ENCODE results near the gene CEND1.

Gene CEND1

DNA sequence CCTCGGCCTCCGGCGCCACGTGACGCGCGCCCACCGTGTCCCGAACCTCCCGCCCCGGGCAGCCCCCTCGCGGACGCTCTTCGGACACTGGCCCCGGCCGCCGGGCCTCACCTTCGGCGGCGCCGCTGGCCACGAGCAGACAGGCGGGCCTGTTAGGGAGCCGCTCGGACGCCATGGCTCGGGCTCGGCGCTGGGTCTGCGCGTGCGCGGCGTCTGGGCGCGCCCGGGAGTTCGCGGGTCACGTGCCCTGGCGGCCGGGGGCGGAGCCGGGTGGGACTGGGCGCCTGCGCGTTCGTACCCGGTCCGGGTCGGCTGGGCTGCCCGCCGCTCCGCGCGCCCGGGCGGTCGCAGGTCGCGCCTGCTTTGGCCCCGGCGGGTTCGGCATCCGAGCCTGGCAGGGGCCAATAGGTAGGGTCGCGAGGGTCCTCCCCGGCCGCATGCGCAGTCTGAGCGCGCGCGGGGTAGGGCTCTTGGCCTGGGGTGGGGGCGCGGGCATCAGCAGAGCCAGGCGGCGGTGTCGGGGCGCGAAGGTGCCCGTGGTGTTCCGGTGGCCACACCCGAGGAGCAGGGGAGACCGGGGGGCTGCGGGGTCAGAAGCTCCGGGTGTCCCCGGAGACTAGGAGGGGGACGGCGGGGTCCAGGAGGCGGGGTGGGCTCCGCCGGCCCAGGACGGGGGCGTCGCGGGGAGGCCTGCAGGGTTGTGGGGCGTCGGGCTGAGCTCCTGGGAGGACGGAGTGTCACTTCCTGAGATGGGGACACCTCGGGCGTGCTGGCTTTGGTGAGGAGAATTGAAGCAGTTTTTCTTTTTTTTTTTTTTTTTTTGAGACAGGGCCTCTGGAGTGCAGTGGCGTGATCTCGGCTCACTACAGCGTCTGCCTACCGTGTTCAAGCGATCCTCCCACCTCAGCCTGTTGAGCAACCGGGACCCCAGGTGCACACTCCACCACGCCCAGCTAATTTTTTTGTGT, 12.3 kb downstream of the CEND1 start, which contains the start of gene GATD1:
TSS of gene GATD1 (minus strand) at position 200 of the 968 bp plus-strand sequence. CDS start at position 175, 25 bp downstream.
- peak; percentile 78 to 95 for DNase-seq

DNA sequence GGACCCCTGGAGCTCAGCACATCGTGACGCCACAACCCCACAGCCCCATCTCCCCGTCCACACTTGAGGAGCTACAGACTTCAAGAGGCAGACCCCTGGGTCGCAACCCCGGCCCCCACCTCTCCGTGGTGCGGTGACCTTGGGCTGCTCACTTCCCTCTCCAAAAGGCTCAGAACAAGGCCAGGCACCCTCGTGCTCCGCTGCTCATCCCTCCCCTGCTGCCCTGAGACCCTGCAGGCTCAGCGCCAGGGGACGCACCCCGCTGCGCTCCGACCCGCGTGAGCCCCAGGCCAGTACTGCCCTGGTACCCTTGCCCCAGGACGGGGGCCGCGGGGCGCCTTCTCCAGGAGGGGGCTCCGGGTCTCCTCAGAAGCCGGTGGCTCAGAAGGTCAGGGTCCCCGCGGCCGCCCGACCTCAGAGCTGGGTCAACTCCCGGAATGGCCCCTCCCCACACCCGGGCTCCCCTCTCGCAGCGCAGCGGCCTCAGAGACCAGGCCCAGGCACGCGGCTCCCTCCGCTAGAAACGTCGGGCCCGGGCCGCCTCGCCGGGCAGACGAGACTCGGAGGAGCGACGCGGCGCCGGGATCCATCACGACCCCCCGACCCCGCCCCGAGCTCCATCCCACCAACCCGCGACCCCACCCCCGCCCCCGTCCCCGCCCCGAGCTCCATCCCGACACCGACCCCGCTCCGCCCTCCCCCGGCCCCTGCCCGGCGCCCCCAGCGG, 13.2 kb downstream of the CEND1 start:
- DNase-seq = no peak

DNA sequence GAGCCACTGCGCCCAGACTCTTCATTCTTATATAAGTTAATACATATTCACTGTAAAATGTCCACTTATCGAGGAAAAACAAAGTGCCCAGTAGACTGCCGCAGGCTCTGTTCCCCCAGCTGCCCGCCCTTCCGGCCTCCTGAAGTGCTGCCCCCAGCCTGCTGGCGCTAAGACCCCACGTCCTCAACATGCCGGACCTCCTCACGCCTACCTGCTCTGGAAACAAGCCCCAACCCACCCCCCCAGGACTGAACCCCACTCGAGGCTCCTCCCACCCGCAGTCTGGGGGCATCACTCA, 13.7 kb downstream of the CEND1 start:
- no peak for DNase-seq

DNA sequence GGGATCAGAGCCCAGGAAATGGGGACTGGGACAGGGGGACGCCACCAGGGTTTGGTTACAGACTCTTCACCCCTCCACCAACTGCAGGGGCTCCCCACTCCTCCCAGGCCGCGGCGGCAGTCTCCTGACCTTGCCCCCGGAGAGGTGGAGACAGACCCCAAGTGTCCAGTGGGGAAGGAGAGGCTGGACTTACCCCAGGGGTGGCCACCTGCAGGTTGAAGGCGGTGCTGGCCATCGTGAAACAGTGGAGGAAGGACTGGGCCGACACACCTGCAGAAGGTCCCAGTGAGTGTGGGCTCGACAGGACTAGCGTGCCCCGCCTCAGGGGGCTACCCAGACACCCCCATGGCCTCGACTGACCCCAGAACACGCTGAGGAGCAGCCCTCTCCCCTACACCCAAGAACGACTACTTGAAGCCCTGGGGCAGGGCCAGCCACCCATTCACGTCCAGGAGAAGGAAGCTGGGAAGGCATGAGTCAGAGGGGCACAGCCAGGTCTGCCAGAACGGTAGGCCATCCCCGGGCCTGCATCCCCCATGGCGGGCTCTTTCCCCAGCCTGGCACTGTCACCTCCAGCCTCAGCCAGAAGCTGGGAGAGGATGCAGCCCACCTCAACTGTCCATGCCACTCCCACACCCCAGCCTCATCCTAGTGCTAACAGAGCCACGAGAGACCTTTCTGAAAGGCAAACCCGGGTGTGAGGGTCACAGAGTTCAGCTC, 14.9 kb downstream of the CEND1 start:
- DNase-seq = no peak

DNA sequence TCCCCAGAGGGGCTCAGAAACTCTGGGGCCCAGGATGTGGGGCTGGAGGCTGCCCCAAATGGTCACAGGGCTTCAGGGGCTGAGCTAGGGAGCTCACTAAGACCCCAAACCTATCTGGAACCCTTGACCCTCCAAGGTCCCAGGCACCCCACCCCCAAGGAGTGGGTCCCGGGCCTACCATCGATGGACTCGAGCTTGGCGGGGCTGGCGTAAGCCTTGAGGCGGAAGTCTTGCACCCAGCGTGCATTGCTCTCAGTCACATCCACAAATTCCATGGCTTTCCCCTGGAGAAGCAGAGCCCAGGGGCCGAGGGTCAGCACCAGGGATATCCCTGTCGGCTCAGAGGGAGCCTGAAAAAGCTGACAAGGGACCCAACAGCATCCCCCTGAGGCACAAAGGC, 16.1 kb downstream of the CEND1 start:
- no peak for DNase-seq

DNA sequence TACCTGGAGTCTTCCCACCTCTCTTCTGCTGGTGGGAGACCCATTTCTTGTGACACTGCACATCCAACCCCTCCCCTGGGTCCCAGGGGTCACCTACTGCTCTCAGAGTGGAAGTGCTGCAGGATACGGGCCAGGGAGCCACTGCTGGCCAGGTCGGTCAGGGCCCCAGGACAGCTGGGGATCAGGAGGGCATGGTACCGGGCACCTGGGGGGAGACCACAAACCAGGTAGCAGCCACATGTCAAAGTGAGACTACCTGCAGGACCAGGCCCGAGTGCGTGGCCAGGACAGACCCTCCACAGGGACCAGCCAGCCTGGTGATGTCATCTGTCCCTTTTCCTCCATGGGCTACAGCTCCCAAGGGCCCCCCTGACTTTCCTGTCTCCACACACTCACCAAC, 16.5 kb downstream of the CEND1 start:
- no peak for DNase-seq

DNA sequence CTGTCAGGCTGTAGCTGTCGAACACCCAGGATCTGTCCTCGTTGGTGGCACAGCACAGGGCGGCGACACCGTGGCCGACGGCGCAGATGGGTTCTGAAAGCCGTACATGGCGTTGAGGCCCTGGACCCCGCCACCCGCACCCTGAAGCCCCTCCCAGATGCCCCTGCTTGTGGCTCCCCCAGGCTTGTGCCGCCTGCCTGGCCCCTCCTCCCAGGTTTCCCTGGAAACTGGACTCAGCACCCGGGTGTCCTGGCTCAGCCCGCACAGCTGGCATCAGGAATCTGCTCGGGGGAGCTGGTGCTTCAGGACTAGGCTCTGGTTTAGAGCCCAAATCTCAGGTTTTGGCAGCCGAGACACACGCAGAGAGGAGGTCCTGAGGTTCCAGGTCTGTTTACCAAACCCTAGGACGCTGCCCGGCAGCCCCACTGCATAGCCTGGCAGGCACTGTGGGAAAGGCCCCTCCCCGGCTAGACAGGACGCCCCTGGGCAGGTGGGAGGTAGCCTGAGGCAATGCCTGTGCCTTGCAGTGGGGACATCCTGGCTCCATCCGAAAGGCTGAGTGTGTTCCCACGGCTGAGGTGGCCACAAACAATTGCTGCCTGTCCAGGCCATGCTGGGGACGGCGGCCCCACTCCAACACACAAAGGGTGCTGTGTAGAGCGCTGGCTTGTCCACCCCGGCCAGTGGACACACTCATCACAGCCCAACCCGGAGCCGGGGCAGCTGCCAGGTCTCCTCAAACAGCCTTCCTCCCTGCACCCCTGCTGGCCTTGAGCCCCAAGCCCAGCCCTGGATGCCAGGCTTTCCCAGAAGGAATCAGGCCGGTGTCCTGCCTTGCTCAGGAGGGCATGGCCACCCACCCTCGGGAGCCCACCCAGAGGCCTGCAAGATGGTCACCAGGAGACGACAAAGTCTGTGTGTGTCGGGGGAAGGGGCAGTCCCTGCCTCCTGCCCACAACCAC, 17.2 kb downstream of the CEND1 start:
- DNase-seq = no peak

DNA sequence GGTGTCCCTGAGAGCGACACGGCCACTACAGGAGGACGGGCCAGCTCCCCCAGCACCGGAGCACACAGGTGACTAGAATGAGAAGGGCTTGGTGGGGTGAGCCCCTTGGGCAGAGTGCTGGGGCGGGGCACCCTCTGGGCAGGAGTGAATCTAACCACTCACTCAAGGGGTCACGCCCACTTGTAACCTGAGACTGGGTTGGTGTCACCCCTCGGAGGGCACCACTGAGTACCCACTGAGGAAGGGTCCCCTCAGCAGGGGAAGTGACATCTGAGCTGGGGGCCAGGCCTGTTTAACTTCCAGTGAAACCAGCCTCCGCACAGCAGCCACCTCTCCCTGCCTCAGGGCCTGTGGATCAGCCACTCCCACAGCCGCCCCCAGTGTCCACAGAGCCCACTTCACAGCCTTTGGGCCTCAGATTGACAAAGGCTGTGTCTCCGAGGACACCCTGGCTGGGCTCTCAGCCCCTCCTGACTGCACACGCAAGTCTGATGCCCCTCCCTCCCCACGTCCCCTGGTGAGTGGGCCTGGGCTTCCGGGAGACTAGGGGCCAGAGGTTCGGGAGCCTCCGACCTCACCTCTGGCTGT, 18.2 kb downstream of the CEND1 start:
- no peak for DNase-seq

DNA sequence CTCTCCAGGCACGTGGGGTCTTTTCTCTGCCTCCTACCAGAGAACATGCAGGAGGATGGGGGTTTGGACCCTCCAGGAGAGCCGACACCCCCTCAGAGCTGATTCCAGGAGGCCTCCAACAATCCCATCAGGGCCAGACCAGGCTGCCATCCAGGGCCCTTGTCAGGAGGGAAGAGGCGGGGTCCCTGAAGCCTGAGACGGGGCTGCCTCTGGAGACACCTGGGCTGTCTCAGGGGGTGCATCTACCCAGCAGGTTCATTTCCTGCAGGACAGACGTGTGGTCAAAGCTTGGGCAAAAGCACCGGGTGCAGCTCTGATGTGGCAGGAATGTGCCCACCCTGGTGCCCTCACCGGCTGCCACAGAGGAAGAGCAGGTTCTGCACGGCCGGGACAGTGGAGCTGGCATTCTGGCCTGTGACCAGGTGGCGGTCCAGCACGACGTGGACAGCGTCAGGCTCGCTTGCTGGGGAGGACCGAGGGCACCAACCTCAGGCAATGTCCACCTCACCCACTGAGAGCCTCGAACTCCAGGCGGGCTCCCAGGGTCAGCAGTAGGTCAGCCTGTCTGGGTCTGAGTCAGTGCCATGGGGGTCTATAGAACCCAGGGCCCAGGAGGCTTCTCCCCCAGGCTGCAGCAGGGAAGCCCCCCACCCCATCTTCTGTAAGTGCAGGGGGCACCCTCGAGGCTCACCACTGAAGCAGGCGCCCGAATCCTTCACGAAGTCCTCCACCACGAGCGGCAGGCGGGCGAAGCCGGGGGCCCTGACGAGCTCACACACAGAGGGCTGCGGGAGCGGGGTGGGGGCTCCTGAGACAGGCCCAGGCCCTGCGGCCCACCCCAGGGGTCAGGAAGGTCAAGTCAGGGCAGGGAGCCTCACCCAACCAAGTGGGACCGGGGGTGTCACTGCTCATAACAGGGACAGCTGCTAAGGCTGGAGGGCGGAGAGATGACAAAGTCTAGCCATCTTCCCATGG, 19.0 kb downstream of the CEND1 start:
- no peak for DNase-seq

DNA sequence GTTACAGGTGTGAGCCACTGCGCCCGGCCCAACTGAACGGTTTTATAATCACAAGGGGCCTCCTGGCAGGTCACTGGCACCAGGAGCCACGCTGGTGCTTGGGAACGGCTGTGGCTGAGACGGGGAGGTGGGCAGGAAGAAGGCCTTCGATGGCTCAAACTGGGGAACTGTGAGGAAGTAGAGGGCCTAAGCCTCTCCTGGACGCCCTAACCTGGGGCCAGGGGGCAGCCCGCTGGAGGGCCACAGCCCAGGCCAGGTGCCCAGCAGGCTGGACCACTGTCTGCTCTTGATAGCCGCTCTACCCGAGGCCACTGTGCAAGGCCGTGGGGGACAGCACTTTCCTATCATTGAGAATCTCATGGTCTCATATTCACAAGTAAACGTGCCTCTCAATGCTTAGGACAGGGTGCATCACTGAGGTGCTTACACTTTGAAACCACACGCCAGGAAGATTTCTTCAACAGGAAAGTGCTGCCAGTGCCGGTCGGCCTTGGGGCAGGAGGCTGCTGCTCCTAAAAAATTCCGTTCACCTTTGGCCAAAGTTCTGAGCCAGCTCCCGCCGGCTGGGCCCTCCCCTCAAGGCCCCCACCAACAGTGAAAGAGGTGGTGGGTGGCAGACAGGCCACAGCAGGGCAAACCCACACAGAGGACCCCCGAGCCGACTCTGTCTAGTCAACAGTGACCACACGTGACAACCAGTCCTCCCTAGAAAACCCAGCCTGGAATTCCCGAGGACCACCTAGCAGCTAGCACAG, 19.8 kb downstream of the CEND1 start:
- no peak for DNase-seq

DNA sequence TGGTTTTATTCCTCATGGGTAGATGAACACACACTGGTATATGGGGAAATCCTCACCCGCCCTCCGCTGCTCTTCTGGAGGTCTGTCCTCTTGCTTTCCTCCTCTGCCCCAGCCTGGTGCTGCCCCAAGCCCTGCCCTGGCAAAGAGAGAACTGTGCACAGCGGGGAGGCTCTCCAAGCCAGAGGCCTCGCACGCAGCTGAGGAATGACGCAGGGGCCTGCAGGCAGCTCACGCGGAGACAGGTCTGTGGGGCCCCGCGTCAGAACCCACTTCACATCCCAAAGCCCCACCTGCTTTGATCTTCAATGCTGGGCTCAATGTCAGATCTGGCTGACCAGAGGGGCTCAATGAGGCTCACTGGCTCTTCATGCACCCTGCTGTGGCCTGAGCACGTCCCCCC, 22.7 kb downstream of the CEND1 start:
- no peak for DNase-seq

DNA sequence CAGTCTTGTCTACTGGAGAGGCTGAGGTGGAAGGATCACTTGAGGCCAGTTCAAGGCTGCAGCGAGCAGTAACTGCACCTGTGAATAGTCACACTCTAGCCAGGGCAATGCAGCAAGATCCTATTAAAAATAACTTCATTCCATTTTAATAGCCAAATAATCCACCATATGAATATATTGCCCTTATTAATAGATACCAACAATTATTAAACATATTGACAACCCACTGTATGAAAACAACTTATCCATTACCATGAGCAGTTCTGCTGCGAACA, 23.0 kb downstream of the CEND1 start:
- no peak for DNase-seq

DNA sequence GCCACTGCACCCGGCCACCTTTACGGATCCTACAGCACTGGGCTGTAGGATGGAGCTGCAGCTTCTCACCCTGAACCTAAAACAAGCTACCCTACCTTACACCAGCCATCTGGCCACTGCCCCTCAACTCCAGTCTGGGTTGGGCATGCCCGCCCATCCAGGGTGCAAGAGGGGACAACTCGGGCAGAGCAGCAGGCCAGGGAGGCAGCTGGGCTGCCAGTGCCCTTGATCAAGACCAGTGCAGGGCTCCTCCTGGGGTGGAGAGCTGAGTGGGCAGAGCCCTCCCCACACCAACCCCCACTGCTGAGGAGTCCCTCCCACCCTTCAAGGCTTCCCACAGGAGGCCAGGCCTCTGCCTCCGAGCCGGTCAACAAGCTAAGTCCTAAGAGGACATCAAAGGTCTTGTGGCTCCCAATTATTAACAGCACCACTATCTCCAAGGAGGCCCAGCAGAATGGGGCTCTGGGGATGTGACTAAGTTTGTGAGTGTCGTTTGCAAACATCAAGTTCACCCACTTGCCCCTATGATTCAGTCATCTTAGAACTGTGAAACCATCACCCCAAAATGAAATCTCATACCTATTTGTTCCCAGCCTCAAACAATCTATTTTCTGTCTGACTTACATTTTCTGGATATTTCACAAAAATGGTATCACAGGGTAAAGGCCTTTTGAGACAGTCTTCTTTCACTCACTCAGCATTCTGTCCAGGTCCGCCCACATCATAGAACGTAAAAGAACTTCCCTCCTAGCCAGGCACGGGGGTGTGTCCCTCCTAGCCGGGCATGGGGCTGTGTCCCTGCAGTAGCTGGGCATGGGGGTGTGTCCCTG, 23.6 kb downstream of the CEND1 start:
- no peak for DNase-seq

DNA sequence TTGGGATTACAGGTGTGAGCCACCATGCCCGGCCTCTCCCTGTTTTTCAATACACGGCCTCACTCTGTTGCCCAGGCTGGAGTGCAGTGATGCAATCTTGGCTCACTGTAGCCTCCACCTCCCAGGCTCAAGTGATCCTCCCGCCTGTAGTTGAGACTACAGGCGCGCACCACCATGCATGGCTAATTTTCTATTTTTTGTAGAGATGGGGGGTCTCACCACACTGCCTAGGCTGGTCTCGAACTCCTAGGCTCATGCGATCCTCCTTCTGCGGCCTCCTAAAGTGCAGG, 24.1 kb downstream of the CEND1 start:
- no peak for DNase-seq

DNA sequence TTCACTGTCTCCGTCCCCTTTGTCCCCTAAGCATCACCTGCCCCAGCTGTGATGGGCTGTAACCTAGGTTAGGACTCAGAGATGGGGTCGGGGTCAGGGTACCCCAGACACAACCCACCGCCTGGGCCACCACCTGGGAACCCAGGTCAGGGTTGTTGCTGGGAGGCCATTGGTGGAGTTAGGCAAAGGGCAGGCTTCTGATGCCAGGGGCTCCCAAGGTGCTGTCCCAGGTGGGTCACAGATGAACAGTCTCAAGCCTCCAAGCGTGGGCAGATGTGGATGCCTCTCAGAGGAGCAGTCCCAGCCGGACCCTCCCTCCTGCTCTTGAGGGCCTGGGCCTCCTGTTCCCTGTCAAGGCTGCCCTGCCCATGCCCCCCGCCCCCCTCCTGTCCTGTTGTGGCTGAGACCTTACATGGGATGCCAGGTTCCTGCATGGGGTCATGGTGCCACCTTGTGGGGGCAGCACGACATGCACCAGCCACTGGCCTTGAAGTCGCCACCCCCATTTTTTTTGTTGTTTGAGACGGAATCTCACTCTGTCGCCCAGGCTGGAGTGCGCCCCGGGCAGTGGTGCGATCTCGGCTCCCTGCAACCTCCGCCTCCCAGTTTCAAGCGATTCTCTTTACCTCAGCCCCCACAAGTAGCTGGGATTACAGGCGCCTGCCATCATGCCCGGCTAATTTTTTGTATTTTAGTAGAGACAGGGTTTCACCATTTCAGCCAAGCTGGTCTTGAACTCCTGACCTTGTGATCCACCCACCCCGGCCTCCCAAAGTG, 24.7 kb downstream of the CEND1 start:
- DNase-seq = peak in 1 of 2 experiments; percentile 38

DNA sequence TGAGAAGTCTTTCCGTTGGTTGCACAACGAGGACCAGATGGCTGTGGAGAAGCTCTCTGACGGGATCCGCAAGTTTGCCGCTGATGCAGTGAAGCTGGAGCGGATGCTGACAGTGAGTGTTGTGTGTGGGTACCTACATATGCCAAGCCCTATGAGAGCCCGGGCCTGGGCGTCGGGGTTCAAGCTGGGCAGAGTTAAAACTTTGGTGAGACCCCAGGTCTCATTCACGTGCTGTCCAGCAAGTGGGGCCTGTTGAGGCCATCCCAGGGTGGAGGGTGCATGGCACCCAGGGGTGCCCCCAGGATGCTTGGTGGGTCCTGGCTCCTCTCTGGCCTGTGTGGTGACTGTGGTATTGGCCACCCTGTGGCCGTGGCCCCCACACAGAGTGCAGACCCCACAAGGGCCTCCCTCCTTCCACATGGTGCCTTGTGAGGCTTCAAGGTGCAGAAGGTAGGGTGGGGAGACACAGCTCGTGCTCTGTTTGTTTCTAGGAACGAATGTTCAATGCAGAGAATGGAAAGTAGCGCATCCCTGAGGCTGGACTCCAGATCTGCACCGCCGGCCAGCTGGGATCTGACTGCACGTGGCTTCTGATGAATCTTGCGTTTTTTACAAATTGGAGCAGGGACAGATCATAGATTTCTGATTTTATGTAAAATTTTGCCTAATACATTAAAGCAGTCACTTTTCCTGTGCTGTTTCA, 25.4 kb downstream of the CEND1 start:
- DNase-seq = no peak

DNA sequence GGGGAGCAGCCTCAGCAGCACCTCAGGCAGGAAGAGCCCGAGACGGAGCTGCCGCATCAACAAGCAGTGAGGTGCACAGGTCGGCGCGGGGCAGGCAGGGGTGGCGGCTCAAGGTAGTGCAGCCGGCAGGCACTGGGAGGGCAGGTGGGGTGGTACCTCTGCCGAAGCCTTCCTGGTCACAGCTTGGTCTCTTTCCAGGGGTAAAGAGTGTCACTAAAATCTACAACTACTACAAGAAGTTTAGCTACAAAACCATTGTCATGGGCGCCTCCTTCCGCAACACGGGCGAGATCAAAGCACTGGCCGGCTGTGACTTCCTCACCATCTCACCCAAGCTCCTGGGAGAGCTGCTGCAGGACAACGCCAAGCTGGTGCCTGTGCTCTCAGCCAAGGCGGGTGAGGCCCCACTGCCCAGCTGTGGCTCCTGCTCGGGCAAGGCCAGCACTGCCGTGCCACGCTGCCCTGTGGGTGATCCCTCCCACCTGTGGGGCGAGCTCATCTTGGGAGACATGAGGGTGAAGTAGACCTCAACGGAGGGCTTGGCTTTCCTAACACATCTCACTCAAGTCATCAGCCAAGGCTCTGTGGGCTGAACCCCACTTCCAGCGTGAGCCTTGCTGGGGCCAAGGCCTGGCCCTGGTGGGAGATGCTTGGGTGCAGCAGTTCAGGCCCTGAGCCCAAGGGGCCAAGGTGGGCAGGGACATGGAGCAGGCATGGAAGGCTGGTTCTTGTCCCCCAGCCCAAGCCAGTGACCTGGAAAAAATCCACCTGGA, 26.2 kb downstream of the CEND1 start:
- no peak for DNase-seq
